OCI-LY3 (cell line): ENCODE results near the gene LY6G5C.

ENCODE experiments used
- H2AFZ ChIP-seq: fragments of 200-600, 300-600 bp; shearing (Covaris generic); 2 replicates; pipeline ENCODE4 v1.6.0; 2014; ENCODE audit warnings: antibody characterized with exemption, low read depth, low read length
- H3K27ac ChIP-seq: fragments of 200-600, 300-600 bp; sonication (generic); 2 replicates; pipeline ENCODE4 v1.5.1; 2014; ENCODE audit warnings: mild to moderate bottlenecking, low read length, moderate library complexity, mixed read lengths
- H3K27me3 ChIP-seq: fragments of 200-600, 300-600 bp; sonication (generic); 2 replicates; pipeline ENCODE4 v1.6.1; 2014; ENCODE audit warnings: low read depth, low read length, mixed read lengths
- H3K36me3 ChIP-seq: fragments of 200-600, 300-600 bp; sonication (generic); replicated peaks from 2 replicates; pipeline ENCODE3; 2014; ENCODE audit warnings: low read depth, low read length, mixed read lengths
- H3K4me1 ChIP-seq: fragments of 300-600, 200-600 bp; sonication (generic); 2 replicates; pipeline ENCODE4 v1.6.1; 2014; ENCODE audit warnings: low read length, mixed read lengths
- H3K4me2 ChIP-seq: fragments of 200-600, 300-600 bp; sonication (generic); 2 replicates; pipeline ENCODE4 v1.6.1; 2014; ENCODE audit warnings: low read length, mixed read lengths
- H3K4me3 ChIP-seq: fragments of 300-600, 200-600 bp; sonication (generic); 2 replicates; pipeline ENCODE4 v1.5.1; 2014; ENCODE audit warnings: antibody characterized with exemption, mild to moderate bottlenecking, low read length, moderate library complexity
- H3K79me2 ChIP-seq: fragments of 300-600, 200-600 bp; shearing (Covaris generic); 2 replicates; pipeline ENCODE4 v1.6.1; 2014; ENCODE audit warnings: mild to moderate bottlenecking, low read length, mixed read lengths
- H3K9ac ChIP-seq: fragments of 300-600, 200-600 bp; shearing (Covaris generic); 2 replicates; pipeline ENCODE4 v1.6.0; 2014; ENCODE audit warnings: mild to moderate bottlenecking, low read length, moderate library complexity
- H3K9me3 ChIP-seq: fragments of 200-600, 300-600 bp; shearing (Covaris generic); 2 replicates; pipeline ENCODE4 v1.6.1; 2014; ENCODE audit warnings: low read length, mixed read lengths; ENCODE audit not compliant: insufficient read depth
- H4K20me1 ChIP-seq: fragments of 200-600, 300-600 bp; sonication (generic); 2 replicates; pipeline ENCODE4 v1.6.1; 2016; ENCODE audit warnings: low read length, mixed read lengths; ENCODE audit not compliant: insufficient read depth
- EZH2phosphoT487 ChIP-seq: fragments of 200-600 bp; shearing (Covaris generic); IDR thresholded peaks from 2 replicates; pipeline ENCODE4 v1.6.1; 2018; ENCODE audit warnings: antibody characterized with exemption, mixed run types, low read depth
- TF ChIP-seq, protein P1 (sequence below): fragments of 200-600, 300-600 bp; sonication (generic); IDR thresholded peaks from 2 replicates; pipeline ENCODE4 v1.5.1; 2014; ENCODE audit warnings: antibody characterized with exemption, low read length, low read depth

LY6G5C gene

GRCh38 chr6:31659649-31660380 lies 21.1 kb downstream of the LY6G5C start:
- Histone ChIP-seq H3K4me3 (peak overlapping the region; percentile 100), H3K27ac (peak overlapping the region; percentile 71), H3K79me2 (peaks cover 34% of the 10 kb centered on the region), H3K9me3 (no peaks in the 10 kb centered on the region), H3K4me2 (peak overlapping the region; percentile 100), H3K4me1 (peaks cover 33% of the 10 kb centered on the region), H4K20me1 (no peaks in the 10 kb centered on the region), H3K9ac (peak overlapping the region; percentile 99), H3K36me3 (peaks cover 17% of the 10 kb centered on the region), H3K27me3 (no peaks in the 10 kb centered on the region), H2AFZ (no peak overlapping the region)
- TF ChIP-seq, protein P1, sequence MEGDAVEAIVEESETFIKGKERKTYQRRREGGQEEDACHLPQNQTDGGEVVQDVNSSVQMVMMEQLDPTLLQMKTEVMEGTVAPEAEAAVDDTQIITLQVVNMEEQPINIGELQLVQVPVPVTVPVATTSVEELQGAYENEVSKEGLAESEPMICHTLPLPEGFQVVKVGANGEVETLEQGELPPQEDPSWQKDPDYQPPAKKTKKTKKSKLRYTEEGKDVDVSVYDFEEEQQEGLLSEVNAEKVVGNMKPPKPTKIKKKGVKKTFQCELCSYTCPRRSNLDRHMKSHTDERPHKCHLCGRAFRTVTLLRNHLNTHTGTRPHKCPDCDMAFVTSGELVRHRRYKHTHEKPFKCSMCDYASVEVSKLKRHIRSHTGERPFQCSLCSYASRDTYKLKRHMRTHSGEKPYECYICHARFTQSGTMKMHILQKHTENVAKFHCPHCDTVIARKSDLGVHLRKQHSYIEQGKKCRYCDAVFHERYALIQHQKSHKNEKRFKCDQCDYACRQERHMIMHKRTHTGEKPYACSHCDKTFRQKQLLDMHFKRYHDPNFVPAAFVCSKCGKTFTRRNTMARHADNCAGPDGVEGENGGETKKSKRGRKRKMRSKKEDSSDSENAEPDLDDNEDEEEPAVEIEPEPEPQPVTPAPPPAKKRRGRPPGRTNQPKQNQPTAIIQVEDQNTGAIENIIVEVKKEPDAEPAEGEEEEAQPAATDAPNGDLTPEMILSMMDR: no peak
- no peak for TF ChIP-seq EZH2phosphoT487

DNA sequence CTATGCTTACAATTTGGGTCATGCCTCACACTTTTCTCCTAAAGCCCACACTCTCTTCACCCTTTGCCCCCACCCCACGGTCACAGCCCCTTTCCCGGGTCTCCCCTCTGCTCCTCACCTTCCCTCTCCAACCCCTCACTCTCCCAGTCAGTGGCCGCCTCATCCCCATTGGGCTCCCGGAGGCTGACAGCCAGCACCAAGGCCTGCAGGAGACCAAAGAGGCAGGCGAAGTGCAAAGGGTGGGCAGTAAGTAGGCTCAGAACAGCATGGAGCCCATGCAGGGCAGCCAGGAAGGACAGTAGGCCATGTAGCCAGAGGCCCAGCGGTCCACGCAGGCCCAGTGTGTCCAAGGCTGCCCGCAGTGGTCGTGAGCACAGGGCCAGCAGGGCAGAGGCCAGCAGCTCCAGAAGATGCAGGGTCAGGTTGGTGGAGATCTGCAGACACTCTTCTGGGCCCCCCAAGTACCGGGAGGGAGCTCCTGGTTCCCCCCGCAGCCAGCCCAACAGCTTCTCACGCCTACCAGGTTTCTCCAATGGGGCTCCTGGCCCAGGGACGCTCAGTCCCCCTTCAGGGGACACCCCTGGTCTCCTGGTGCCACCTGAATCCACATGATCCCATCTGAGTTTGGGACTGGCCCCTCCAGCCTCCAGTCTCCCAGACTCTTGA lies 21.8 kb downstream of the LY6G5C start:
- peaks cover 17% of the 10 kb centered on the region for H3K36me3 ChIP-seq
- H3K9ac ChIP-seq: peak overlapping the region; percentile 99; the same call in 1 of the 2 replicates
- peaks cover 27% of the 10 kb centered on the region for H3K79me2 ChIP-seq

DNA sequence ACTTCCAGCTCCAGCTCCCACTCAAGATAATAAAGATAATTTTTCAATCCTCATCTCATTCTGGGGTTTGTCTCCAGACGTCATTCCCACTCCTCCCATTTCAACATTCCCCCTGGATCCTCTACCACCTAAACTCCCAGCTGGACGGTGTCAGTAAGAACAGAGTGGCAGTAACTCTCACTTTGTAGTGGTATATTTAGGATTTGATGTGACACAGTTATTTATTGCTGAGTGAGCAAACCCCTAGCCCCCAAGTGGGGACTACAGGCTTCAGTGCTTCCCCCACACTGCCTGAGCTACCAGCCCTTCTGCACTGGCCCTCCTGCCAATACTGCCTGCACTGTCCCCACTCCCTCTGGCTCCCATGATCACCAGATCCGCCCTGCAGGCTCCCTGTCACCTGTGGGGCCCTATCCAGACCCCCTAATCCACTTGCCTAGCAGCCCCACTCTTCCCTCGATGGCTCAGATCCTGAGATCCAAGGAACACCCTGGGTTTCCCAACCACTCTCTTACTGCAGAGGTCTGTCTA lies 22.6 kb downstream of the LY6G5C start:
- Histone ChIP-seq H3K36me3 (peaks cover 8% of the 10 kb centered on the region), H3K27me3 (no peaks in the 10 kb centered on the region), H3K79me2 (peaks cover 24% of the 10 kb centered on the region), H2AFZ (no peak overlapping the region), H4K20me1 (no peaks in the 10 kb centered on the region), H3K4me3 (no peak overlapping the region), H3K4me2 (no peak overlapping the region), H3K27ac (no peak overlapping the region), H3K9ac (no peak overlapping the region), H3K4me1 (peaks cover 28% of the 10 kb centered on the region), H3K9me3 (no peaks in the 10 kb centered on the region)
- TF ChIP-seq, protein P1: no peak
- TF ChIP-seq EZH2phosphoT487: no peak

More for the DNA sequence above, 21.8 kb downstream of the LY6G5C start:
- Histone ChIP-seq H3K4me2 (peak overlapping the region; percentile 100), H2AFZ (no peak overlapping the region), H3K4me3 (peak overlapping the region; percentile 100; the same call in 1 of the 2 replicates), H3K9me3 (no peaks in the 10 kb centered on the region), H3K27me3 (no peaks in the 10 kb centered on the region), H3K27ac (no peak overlapping the region), H4K20me1 (no peaks in the 10 kb centered on the region), H3K4me1 (peaks cover 28% of the 10 kb centered on the region)
- TF ChIP-seq, protein P1: no peak
